ENCODE measurements around the gene ADSS1. TPM values are rescaled to one million over a fixed set of nuclear protein-coding genes. Genes with fewer than 3 reads are reported as not detected.

ADSS1 gene
- total and polyA plus RNA-seq, 3 experiments from 2014 or later, result 1.4 to 1.6 (median 1.5) TPM

DNA sequence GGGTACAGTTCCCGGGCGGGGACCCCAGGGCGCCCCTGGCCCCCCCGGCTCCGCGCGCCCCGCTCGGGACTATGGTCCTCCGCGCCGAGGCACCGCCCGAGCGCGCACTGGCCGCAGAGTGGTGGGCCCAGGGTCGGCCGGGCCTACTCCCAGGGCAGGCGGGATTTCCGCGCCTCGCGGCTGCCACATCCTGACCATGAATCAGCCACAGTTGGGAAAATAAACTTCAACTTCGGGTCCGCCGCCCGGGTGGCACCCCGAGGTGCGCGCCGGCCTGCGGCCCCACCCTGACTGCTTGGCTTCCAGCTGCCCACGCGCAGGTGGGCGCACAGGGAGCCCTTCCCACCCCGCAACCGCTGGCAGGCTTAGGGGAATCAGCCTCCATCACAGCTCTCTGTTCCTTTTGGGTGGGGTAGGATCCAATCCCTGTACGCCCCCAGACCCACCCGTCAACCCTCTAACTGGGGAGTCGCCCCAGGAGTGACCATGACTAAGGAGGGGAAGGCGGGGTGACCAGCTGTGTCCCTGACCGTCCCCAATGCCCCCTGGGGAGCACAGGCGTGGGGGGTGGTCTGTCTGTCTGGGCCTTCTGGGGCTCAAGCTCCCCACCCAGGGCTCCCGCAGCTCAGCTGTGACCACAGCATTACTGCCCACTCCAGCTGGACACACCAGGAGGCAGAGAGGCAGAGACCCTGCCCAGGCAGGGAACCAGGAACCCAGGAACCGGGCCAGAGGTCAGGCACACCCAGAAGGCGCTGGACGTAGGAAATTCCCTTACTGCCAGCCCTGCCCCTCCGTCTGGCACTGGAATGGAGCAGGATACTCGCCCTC, 33.9 kb upstream of the ADSS1 start:
- Mint-ChIP-seq H3K4me3 (peak overlapping the region in 6 of 7 donors; percentile 51 to 84 (median 72)), H3K36me3 (no peaks in the 10 kb centered on the region), H3K27me3 (peaks cover 0 to 2% of the 10 kb centered on the region in 2 donors), H3K9me3 (no peaks in the 10 kb centered on the region), H3K4me1 (peaks cover 33 to 69% (median 35%) of the 10 kb centered on the region in 3 donors), H3K27ac (peak overlapping the region in 3 of 8 donors; percentile 51 to 76 (median 74))
- H3K9me3 ChIP-seq (ENCODE audit: low read length), result no peaks in the 10 kb centered on the region
- CTCF ChIA-PET, result interaction anchor here (1.2 to 3.3 kb wide), 5 partner anchors 11 to 17 kb away, joined by 3 to 9 read pairs (median 3); no protein-coding TSS in a partner anchor
- no peak for DNase-seq
- no peaks in the 10 kb centered on the region for H3K36me3 ChIP-seq (ENCODE audit: insufficient read depth, low read length)
- peak overlapping the region; percentile 16 for H3K27ac ChIP-seq (ENCODE audit: low read depth, low read length)
- POLR2A ChIA-PET, result interaction anchor here (1.2 kb wide), 1 partner anchor 12 kb away, joined by 3 read pairs; no protein-coding TSS in a partner anchor
- no peaks in the 10 kb centered on the region for H3K27me3 ChIP-seq (ENCODE audit: insufficient read depth, low read length, poor library complexity, severe bottlenecking)
- H3K4me3 ChIP-seq (ENCODE audit: low read length), result peak overlapping the region; percentile 62
- peaks cover 71% of the 10 kb centered on the region for H3K4me1 ChIP-seq (ENCODE audit: insufficient read depth, low read length)

DNA sequence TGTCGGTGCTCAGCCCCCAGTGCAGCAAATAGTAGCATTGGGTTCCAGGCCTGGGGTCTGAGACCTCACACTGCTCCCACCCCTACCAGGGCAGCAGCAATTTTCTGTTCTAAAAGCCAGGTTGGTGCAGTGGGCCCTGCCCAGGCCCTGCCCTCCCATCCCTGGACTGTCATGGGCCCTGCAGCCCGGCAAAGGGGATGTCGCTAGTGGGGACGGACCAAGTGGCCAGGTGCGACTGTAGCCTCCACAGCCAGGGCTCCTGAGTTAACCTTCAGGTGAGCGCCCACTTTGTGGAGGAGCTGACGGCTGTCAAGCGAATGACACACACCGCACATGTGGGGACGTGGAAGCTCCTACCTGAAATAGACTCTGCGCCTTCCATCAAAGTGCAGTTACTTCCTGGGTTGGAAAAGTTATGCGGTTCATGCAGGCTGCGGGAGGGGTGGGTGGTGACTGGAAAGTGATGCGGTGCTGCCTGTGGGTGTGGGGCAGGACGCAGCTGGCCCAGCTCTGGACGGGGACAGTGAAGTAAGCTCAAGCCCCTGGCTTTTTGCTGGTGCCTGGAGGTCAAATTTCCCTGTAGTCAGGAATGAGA, 33.1 kb upstream of the ADSS1 start:
- no peaks in the 10 kb centered on the region for H3K9me3 ChIP-seq (ENCODE audit: low read length)
- no peaks in the 10 kb centered on the region for H3K27me3 ChIP-seq (ENCODE audit: insufficient read depth, low read length, poor library complexity, severe bottlenecking)
- Mint-ChIP-seq H3K4me1 (peaks cover 38 to 74% (median 39%) of the 10 kb centered on the region in 3 donors), H3K9me3 (no peaks in the 10 kb centered on the region), H3K36me3 (peaks cover 0 to 2% (median 0%) of the 10 kb centered on the region in 3 donors), H3K27me3 (no peaks in the 10 kb centered on the region), H3K27ac (peak overlapping the region in 6 of 8 donors; percentile 21 to 76 (median 64)), H3K4me3 (peak overlapping the region; percentile 42 to 84 (median 70))
- H3K27ac ChIP-seq (ENCODE audit: low read depth, low read length), result no peak overlapping the region
- H3K4me3 ChIP-seq (ENCODE audit: low read length), result peak overlapping the region; percentile 62
- H3K4me1 ChIP-seq (ENCODE audit: insufficient read depth, low read length), result peaks cover 78% of the 10 kb centered on the region
- no peaks in the 10 kb centered on the region for H3K36me3 ChIP-seq (ENCODE audit: insufficient read depth, low read length)
- no peak for DNase-seq
- POLR2A ChIA-PET, result no interaction called here
- CTCF ChIA-PET, result interaction anchor here (1.2 to 1.5 kb wide), 4 partner anchors 11 to 16 kb away, joined by 3 to 7 read pairs (median 3); no protein-coding TSS in a partner anchor

DNA sequence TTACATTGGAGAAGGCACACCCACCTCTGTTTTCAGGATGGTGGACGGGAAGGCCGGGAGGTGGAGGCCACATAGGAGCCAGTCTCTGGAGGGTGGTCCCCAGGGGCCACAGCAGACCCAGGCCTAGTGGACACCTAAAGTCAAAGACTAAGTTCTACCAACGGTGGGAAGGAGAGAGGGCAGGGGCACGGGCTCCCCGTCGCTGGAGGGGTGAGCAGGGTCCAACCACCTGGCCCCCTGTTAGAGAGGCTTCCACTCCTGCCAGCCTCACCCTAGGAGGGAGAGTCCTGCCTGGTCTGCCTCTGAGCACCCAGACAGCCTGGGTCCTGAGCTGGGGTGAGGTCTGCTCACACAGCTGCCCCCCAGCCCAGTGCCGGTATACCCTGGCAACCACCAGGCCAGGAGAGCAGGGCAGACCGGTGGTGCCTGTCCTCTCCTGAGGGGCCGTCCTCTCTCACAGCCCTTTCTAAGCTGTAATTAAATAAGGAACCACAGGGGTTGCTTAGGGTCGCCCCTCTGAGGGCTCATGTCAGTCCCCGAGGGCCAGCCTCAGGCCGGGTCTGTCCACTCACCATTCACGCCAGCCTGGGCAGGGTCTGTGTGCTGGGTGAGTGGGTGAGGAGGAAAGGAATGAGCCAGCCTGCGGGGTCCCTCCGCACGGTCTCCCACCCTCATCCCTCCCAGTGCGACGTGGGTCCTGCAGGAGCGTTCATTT, 32.3 kb upstream of the ADSS1 start:
- Histone ChIP-seq H3K9me3 (ENCODE audit: low read length) (no peaks in the 10 kb centered on the region), H3K27ac (ENCODE audit: low read depth, low read length) (no peak overlapping the region), H3K27me3 (ENCODE audit: insufficient read depth, low read length, poor library complexity, severe bottlenecking) (no peaks in the 10 kb centered on the region), H3K4me3 (ENCODE audit: low read length) (no peak overlapping the region), H3K36me3 (ENCODE audit: insufficient read depth, low read length) (no peaks in the 10 kb centered on the region), H3K4me1 (ENCODE audit: insufficient read depth, low read length) (peaks cover 79% of the 10 kb centered on the region)
- H3K27ac Mint-ChIP-seq, result peak overlapping the region in 3 of 8 donors; percentile 57 to 72 (median 58)
- no peaks in the 10 kb centered on the region for H3K9me3 Mint-ChIP-seq
- H3K36me3 Mint-ChIP-seq, result peaks cover 0 to 2% (median 0%) of the 10 kb centered on the region in 3 donors
- DNase-seq, result no peak
- peak overlapping the region in 5 of 7 donors; percentile 42 to 84 (median 70) for H3K4me3 Mint-ChIP-seq
- CTCF ChIA-PET, result interaction anchor here (1.3 to 1.5 kb wide), 2 partner anchors 14 to 16 kb away, joined by 3 to 7 read pairs; no protein-coding TSS in a partner anchor
- POLR2A ChIA-PET, result interaction anchor here (1.4 kb wide), 1 partner anchor 14 kb away, joined by 3 read pairs; no protein-coding TSS in a partner anchor
- H3K27me3 Mint-ChIP-seq, result no peaks in the 10 kb centered on the region
- H3K4me1 Mint-ChIP-seq, result peaks cover 36 to 71% (median 40%) of the 10 kb centered on the region in 3 donors

DNA sequence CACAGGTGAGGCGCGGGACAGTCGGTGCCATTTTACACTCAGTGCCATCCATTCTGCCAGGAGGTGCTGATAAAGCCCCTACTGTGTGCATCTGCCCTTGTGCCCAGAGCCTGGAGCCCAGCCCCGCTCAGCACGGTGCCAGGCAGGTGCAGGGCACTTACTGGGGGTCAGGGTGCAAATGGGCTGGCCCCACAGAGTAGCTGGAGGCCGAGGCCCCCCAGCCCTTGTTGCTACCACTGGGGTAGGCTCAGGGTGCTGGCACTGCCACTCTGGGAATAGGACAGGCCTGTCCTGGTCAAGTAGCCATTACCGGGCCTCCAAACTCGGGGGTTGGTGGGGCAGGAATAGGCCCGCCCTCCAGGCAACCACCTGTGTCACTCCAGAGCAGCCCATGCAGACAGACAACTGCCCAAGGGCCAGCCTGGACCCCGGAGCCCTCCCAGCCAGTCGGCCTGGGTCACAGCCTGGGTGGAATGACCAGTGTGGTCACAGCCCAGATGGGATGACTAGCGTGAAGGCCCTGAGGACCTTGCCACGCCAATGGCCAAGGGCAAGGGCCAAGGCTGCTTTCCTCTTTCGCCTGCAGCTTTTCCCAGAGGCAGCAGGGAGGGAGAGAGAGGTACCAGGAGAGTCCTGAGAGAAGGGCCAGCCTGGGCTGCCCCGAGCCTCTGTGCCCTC, 31.6 kb upstream of the ADSS1 start:
- peaks cover 0 to 2% (median 0%) of the 10 kb centered on the region in 3 donors for H3K36me3 Mint-ChIP-seq
- no peaks in the 10 kb centered on the region for H3K27me3 Mint-ChIP-seq
- H3K27me3 ChIP-seq (ENCODE audit: insufficient read depth, low read length, poor library complexity, severe bottlenecking), result no peaks in the 10 kb centered on the region
- no peak for DNase-seq
- H3K4me3 Mint-ChIP-seq, result peak overlapping the region in 1 of 7 donors; percentile 24
- peak overlapping the region in 1 of 8 donors; percentile 38 for H3K27ac Mint-ChIP-seq
- no peak overlapping the region for H3K4me3 ChIP-seq (ENCODE audit: low read length)
- H3K4me1 Mint-ChIP-seq, result peaks cover 29 to 64% (median 35%) of the 10 kb centered on the region in 3 donors
- H3K9me3 ChIP-seq (ENCODE audit: low read length), result no peaks in the 10 kb centered on the region
- peaks cover 72% of the 10 kb centered on the region for H3K4me1 ChIP-seq (ENCODE audit: insufficient read depth, low read length)
- H3K36me3 ChIP-seq (ENCODE audit: insufficient read depth, low read length), result no peaks in the 10 kb centered on the region
- H3K27ac ChIP-seq (ENCODE audit: low read depth, low read length), result no peak overlapping the region
- POLR2A ChIA-PET, result interaction anchor here (1.4 kb wide), 1 partner anchor 15 kb away, joined by 3 read pairs; no protein-coding TSS in a partner anchor
- CTCF ChIA-PET, result no interaction called here
- no peaks in the 10 kb centered on the region for H3K9me3 Mint-ChIP-seq

DNA sequence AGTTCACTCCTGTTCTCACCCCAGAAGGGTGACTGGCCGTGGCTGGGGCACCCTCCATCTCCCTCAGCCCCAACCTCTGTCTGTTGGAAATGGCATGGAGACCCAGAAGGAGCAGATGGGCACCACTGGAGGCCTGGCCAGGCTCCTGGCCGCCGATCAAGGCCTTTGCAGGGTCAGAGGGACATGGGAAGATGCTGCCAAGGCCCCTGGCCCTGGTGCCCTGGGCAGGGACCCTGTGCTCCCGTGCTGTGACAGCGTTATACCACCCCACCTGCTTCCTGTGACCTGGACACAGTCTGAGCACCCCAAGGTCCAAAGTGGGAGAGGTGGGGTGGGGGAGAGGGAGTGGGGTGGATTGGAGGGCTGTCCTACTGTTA, 31.1 kb upstream of the ADSS1 start:
- Histone ChIP-seq H3K4me3 (ENCODE audit: low read length) (no peak overlapping the region), H3K4me1 (ENCODE audit: insufficient read depth, low read length) (peaks cover 66% of the 10 kb centered on the region), H3K9me3 (ENCODE audit: low read length) (no peaks in the 10 kb centered on the region), H3K36me3 (ENCODE audit: insufficient read depth, low read length) (no peaks in the 10 kb centered on the region), H3K27ac (ENCODE audit: low read depth, low read length) (no peak overlapping the region), H3K27me3 (ENCODE audit: insufficient read depth, low read length, poor library complexity, severe bottlenecking) (no peaks in the 10 kb centered on the region)
- H3K27me3 Mint-ChIP-seq, result no peaks in the 10 kb centered on the region
- POLR2A ChIA-PET, result interaction anchor here (1.4 kb wide), 1 partner anchor 16 kb away, joined by 3 read pairs; no protein-coding TSS in a partner anchor
- H3K27ac Mint-ChIP-seq, result peak overlapping the region in 1 of 8 donors; percentile 64
- no peaks in the 10 kb centered on the region for H3K9me3 Mint-ChIP-seq
- no peak for DNase-seq
- CTCF ChIA-PET, result no interaction called here
- peaks cover 24 to 59% (median 32%) of the 10 kb centered on the region in 3 donors for H3K4me1 Mint-ChIP-seq
- H3K36me3 Mint-ChIP-seq, result peaks cover 0 to 2% (median 0%) of the 10 kb centered on the region in 3 donors
- peak overlapping the region in 1 of 7 donors; percentile 24 for H3K4me3 Mint-ChIP-seq

DNA sequence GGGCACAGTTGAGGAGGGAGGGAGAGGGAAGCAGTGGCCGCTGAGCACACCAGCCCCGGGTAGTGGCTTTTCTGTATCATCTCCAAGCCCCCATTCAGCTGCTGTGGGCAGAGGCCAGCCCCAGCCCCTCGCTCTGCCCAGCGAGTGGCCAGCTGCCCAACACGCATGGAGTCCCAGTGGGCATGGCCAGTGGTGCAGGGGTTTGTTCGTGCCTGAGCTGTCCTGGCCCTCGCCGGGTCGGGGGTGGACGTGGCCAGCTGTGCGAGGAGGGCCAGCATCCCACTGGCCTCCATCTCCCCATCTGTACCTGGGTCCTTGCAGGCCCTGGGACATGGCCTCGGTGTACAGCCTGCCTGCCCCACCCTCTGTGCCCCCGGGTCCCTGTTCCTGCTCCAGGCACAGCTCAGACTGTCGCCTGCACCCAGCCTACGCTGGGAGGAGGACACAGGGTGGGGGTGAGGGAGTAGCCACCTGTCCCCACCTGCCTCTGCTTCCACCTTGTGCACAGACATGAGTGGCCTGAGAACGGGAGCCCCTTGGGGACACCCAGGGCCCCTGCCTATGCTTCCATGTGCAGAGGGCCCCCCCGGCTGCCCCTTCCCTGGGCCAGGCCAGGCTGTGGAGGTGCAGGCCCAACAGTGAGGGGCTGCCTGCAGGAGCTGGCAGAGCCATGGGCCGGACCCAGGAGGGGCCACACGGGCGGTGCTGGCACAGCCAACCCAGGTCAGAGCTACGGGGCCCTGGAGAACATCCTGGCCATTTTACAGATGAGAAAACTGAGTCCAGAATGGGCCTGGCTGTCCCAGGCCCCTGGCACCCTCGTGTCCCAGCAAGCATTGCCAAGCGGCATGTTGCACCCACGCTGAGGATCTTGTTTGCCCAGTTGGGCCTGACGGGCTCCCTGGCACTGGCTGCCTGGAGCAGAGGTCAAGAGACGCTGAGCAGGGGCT, 30.3 kb upstream of the ADSS1 start:
- Histone ChIP-seq H3K27me3 (ENCODE audit: insufficient read depth, low read length, poor library complexity, severe bottlenecking) (no peaks in the 10 kb centered on the region), H3K4me3 (ENCODE audit: low read length) (no peak overlapping the region), H3K4me1 (ENCODE audit: insufficient read depth, low read length) (peaks cover 58% of the 10 kb centered on the region), H3K36me3 (ENCODE audit: insufficient read depth, low read length) (no peaks in the 10 kb centered on the region), H3K27ac (ENCODE audit: low read depth, low read length) (no peak overlapping the region), H3K9me3 (ENCODE audit: low read length) (no peaks in the 10 kb centered on the region)
- ChIA-PET POLR2A (interaction anchor here (0.6 kb wide), 1 partner anchor 1507 kb away, joined by 4 read pairs; no protein-coding TSS in a partner anchor), CTCF (interaction anchor here (1.1 to 1.3 kb wide), 2 partner anchors 9 to 16 kb away, joined by 4 to 6 read pairs; no protein-coding TSS in a partner anchor)
- Mint-ChIP-seq H3K36me3 (peaks cover 0 to 3% (median 0%) of the 10 kb centered on the region in 3 donors), H3K27me3 (no peaks in the 10 kb centered on the region), H3K4me3 (peak overlapping the region in 3 of 7 donors; percentile 28 to 39 (median 29)), H3K9me3 (no peaks in the 10 kb centered on the region), H3K4me1 (peaks cover 24 to 56% (median 34%) of the 10 kb centered on the region in 3 donors), H3K27ac (peak overlapping the region in 4 of 8 donors; percentile 23 to 92 (median 78))
- no peak for DNase-seq
